ENCODE data around the gene CACNA1E. TPM values are rescaled to one million over a fixed set of nuclear protein-coding genes. Genes with fewer than 3 reads are reported as not detected.

The CACNA1E gene
- total and polyA plus RNA-seq, 2 of the 4 experiments (the other 2 are of a cell fraction), result not detected

- no peak overlapping the region for H3K4me2 ChIP-seq (ENCODE audit: low read depth, low read length)
- no peaks in the 10 kb centered on the region for H4K20me1 ChIP-seq (ENCODE audit: insufficient read depth, low read length)
- H4K8ac ChIP-seq (ENCODE audit: low read depth in 2 of 2, low read length in 2 of 2), result no peak overlapping the region
- H3K79me1 ChIP-seq (ENCODE audit: low read depth in 1 of 2, low read length in 2 of 2), result no peaks in the 10 kb centered on the region
- CTCF ChIA-PET, result no interaction called here
- H3K27me3 ChIP-seq (ENCODE audit: control insufficient read depth, insufficient read depth, low read length), result no peaks in the 10 kb centered on the region
- POLR2A ChIA-PET (ENCODE audit: unreplicated experiment), result no interaction called here
- no peak overlapping the region for H2BK5ac ChIP-seq (ENCODE audit: low read depth, low read length, poor library complexity, severe bottlenecking)
- no peak overlapping the region for H3K4me3 ChIP-seq (ENCODE audit: insufficient read depth, low read depth, low read length)
- BruUV-seq (replicated peaks), result no TSS peak
- H3K9me1 ChIP-seq (ENCODE audit: insufficient read depth, low read length), result no peaks in the 10 kb centered on the region
- no peak overlapping the region for H3K56ac ChIP-seq (ENCODE audit: extremely low read depth, insufficient read depth, low read length)
- intact Hi-C loops (cut with micrococcal nuclease), result no loop called here
- no peak overlapping the region for H2AK9ac ChIP-seq (replicated peaks; ENCODE audit: low read depth, low read length, poor library complexity)
- dilution Hi-C loops (cut with HindIII; ENCODE audit: low sequenced_read_pairs, unreplicated experiment), result no loop called here
- H3K27ac ChIP-seq (ENCODE audit: insufficient read depth, low read length), result no peak overlapping the region
- DNase-seq (no peak), ATAC-seq (ENCODE audit: low read depth) (no peak)
- H2AK5ac ChIP-seq (ENCODE audit: low read depth, low read length), result no peak overlapping the region
- H4K5ac ChIP-seq (ENCODE audit: low read depth, low read length), result no peak overlapping the region
- no peak overlapping the region for H3K23ac ChIP-seq (ENCODE audit: low read depth, low read length)
- no peak overlapping the region for H3K18ac ChIP-seq (ENCODE audit: low read depth, low read length)
- H2BK120ac ChIP-seq (ENCODE audit: low read depth, low read length), result no peak overlapping the region
- H4K91ac ChIP-seq (ENCODE audit: insufficient read depth, low read depth, low read length), result no peak overlapping the region
- no peak overlapping the region for H3K4ac ChIP-seq (ENCODE audit: low read depth, low read length)
- 0% methylated on average over 1 of the region's 5 CpGs; no CpG with 5 or more reads in 1 of the 2 experiments for WGBS, 2 experiments (ENCODE audit: extremely low coverage in 2 of 2, insufficient read length in 1 of 2)
- no peak overlapping the region for H3K9ac ChIP-seq (ENCODE audit: low read depth, low read length)
- no peak overlapping the region for H3K14ac ChIP-seq (replicated peaks; ENCODE audit: low read depth, low read length)
- no peak overlapping the region for H2AFZ ChIP-seq (replicated peaks; ENCODE audit: low read length, poor library complexity)
- no peaks in the 10 kb centered on the region for H3K4me1 ChIP-seq (ENCODE audit: control insufficient read depth, insufficient read depth, low read length)
- H3K9me3 ChIP-seq (ENCODE audit: control insufficient read depth, insufficient read depth, low read length), result peaks cover 10% of the 10 kb centered on the region; the same call in 1 of the 2 replicates
- no peak overlapping the region for H2BK20ac ChIP-seq (ENCODE audit: low read depth, low read length)
- H2BK15ac ChIP-seq (ENCODE audit: low read depth, low read length), result no peak overlapping the region
- in situ Hi-C loops (cut with MboI; ENCODE audit: low sequenced_read_pairs), result no loop called here
- H3K36me3 ChIP-seq (ENCODE audit: control insufficient read depth, insufficient read depth, low read length), result no peaks in the 10 kb centered on the region
- TF ChIP-seq MAZ (IDR thresholded peaks at IDR 0.05; ENCODE audit: borderline replicate concordance, low read depth, low read length) (no peak), NFE2L2 (IDR thresholded peaks at IDR 0.05; ENCODE audit: low read depth, low read length) (no peak), POLR2A (IDR thresholded peaks at IDR 0.05; ENCODE audit: low read depth, low read length) (no peak), MAFK (IDR thresholded peaks at IDR 0.05; ENCODE audit: low read depth, low read length) (no peak), RAD21 (IDR thresholded peaks at IDR 0.05; ENCODE audit: low read length) (no peak)
Observed at GRCh38 chr1:181846001-181846645, 362.8 kb downstream of the CACNA1E start.

Measured in IMR-90 (cell line).